Hematopoietic multipotent progenitor cell (in vitro differentiated cells): ENCODE measurements around the gene KCNV2. TPM values are rescaled to one million over a fixed set of nuclear protein-coding genes. Genes with fewer than 3 reads are reported as not detected.

Experiments
- DNase-seq, 3 donors: peaks; one replicate each; pipeline ENCODE4 v3.0.0-alpha.2; 2011 to 2015; ENCODE audit warnings: low read depth in 2 of 3, low spot score in 2 of 3
- total RNA-seq: library from RNA; depleted of rRNA; stranded (reverse); fragments of >200 nt; gene quantifications from one replicate; pipeline ENCODE4 v1.2.3, GENCODE V29; 2012

The KCNV2 gene
- total RNA-seq, 1 donor: under 0.01 TPM

DNA sequence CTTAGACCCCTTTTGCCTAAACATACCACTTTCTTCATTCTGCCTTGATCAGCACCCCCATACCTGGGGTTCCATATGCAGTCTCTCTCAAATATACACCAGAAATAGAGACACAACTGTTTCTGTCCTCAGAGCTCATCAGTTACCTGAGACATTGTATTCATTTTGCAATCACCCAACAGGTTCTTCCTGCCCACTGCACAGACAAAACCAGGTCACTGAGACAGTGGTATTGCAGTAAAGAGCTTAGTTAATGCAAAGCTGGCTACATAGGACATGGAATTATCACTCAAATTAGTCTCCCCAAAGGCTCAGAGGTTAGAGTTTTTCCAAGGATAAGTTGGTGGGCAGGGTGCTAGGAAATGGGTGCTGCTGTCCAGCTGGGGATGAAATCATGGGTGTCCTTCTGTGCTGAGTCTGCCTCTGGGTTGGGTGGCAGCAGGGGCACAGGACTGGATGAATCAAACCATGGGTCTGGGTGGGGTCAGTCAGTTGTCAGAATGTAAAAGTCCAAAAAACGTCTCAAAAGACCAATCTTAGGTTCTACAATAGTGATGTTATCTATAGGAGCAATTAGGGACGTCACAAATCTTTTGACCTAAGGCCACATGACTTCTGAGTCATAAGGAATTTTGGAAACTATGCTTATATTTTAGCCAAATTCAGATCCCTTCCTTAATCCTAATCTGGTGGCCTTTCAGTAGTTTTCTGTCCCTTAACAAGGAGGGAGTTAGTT is 41.0 kb downstream of the KCNV2 start:
- no peak for DNase-seq

DNA sequence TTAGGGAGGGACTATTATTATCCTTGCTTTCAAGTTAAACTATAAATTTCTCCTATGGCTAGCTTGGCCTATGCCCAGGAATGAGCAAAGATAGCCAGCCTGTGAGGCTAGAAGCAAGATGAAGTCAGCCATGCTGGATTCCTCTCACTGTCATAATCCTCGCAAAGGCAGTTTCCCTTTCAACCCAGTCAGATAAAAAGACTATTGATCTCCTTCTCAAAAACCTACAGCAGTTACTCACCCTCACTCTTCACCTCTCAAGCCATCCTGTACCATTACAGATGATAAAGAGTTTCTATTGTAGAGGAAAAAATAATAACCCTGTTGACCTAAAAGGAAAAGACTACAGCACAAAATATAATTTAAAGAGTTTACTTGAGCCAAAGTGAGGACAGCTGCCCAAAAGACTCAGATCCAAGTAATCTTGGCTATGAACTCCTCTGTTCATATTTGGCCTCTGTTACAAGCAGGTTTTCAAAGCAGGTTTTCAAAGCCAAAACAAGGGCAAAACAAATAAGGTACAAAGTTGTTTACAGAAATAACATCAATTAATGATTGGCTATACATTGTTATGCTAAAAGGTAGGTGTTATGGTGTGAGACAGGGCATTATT is 41.7 kb downstream of the KCNV2 start:
- DNase-seq: no peak

GRCh38 chr9:2761424-2761823 is 44.1 kb downstream of the KCNV2 start:
- no peak for DNase-seq

DNA sequence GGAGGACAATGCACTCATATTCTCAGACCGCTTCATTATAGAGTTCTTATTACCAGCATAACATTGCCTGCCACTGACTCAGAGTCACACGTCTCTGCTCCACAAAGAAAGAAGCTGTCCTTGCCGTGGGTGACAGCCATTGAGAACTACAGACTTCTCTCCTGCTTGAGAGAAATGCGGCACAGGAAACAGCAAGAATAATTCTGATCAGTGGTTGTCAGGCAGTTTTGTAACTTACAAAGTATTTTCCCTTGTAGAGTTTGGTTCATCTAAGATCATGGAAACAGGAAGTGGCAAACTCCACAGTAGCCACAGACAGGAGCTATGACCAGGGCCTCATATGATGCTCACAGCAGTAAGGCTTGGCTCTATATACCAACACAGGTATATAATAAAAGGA is 47.0 kb downstream of the KCNV2 start:
- peak in 2 of 3 donors; percentile 37 to 88 for DNase-seq

GRCh38 chr9:2765250-2765880 is 48.1 kb downstream of the KCNV2 start:
- DNase-seq: peak in 1 of 3 donors; percentile 54

DNA sequence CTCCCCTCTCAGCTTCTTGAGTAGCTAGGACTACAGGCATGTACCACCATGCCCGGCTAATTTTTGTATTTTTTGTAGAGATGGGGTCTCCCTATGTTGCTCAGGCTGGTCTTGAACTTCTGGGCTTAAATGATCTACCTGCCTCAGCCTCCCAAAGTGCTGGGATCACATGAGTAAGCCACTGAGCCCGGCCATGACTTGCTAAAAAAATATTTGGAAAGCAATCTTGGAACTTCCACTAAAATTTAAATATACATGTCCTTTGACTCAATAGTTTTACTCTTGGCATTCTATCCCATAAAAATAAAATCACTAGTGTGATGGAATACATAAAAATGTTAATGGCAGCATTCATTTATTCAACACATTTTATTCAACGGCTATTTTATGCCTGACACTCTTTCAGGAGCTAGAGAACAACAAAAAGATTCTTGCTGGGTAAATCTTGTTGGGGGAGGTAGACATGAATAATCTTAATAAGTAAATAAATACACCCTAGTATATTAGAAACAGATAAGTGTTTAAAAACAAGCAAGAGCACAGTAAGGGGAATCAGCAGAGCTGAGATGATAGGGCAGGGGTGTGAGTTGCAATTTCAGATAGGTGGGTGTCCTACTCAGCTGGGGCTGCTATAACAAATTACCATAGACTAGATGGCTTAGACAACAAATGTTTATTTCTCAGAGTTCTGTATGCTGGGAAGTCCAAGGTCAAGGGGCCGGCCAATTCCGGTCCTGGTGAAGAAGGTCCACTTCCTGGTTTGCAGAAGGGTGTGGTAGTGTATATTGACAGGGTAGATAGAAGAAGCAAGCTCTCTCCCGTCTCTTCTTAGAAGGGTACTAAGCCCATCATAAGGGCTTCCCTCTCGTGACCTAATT is 50.7 kb downstream of the KCNV2 start:
- DNase-seq: no peak

GRCh38 chr9:2771087-2771486 is 53.8 kb downstream of the KCNV2 start:
- no peak for DNase-seq

DNA sequence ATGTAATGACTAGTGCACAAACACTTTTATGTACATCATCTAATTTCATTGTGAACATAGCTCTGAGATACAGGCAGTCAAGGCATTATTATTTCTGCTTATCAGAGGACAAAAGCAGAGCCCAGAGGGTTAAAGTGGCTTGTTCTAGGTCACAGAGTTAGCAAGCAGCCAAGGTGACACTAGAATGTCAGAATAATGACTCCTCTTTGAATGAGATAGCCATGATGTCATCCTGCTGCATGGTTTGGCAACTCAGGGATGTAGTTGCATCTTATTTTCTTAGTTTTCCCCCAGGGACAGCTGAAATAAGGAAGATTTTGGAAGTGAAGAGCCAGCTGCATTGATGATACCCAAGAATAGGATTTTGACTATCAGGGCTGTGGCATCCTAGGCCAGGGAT is 54.4 kb downstream of the KCNV2 start:
- no peak for DNase-seq

- DNase-seq: no peak
These were observed 60.1 kb downstream of the KCNV2 start for GRCh38 chr9:2777454-2777853.

DNA sequence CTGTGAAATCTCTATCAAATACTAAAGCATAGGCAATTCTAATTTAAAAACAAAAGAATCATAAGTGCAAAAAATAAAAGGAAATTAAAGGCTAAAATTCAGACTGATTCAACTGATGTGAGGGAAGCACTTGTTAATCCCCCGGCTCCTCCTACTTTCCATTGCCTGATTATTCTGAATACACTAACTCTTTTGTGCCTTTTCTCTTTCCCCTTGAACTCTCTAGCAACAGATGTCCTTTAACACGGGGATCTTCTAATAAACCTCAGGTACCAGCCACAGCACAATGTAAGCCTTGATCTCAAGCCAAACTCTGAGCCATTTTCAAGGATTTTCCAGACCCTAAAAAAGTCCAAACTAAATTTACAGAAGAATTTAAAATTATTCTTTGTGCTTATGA is 61.5 kb downstream of the KCNV2 start:
- DNase-seq: no peak

Other genes with a start within 250 kb of the KCNV2 start
- 1.6 TPM for gene VLDLR, start 95.7 kb upstream of the KCNV2 start, total RNA-seq
- 12.4 TPM for gene PUM3, start 126.6 kb downstream of the KCNV2 start, total RNA-seq